Pancreas (tissue), 10 donors: ENCODE results near the gene DUSP1. TPM values are rescaled to one million over a fixed set of nuclear protein-coding genes. Genes with fewer than 3 reads are reported as not detected.
A peak's percentile ranks its signal among the peaks of the same experiment; 100 is the strongest.

ENCODE experiments used
- ATAC-seq, 4 donors: fragments of 200-7000 bp; cut with Tn5 transposase; one replicate each; pipeline versions ENCODE4 v1.8.0 to v1.9.1; 2020; ENCODE audit warnings: mild to moderate bottlenecking in 4 of 4, moderate library complexity in 4 of 4
- DNase-seq, 6 donors: peaks; one replicate each; pipeline ENCODE4 v3.0.0-alpha.2; 2020
- FAIRE-seq: peaks from 2 replicates; lab custom pipeline; 2012; peaks lifted over from hg19 to GRCh38; lab: Jason Lieb, UNC
- H3K27ac ChIP-seq, 4 donors: fragments of 200-600 bp; sonication (generic); 1 replicate in 3 of 4; 2 replicates in 1 of 4; pipeline versions ENCODE4 v1.5.0 to v1.8.0; 2020
- H3K27me3 ChIP-seq, 4 donors: fragments of 200-600 bp; one replicate each; pipeline ENCODE4 v1.8.0; 2021
- H3K36me3 ChIP-seq, 3 donors: fragments of 200-600 bp; sonication (generic) in 1 of 3; one replicate each; pipeline versions ENCODE4 v1.5.0 to v1.8.0; 2020 to 2021
- H3K4me1 ChIP-seq, 3 donors: fragments of 200-600 bp; one replicate each; pipeline ENCODE4 v1.8.0; 2021
- H3K4me3 ChIP-seq, 4 donors: fragments of 200-600 bp; sonication (generic) in 2 of 4; one replicate each; pipeline versions ENCODE4 v1.5.0 to v1.8.0; 2020 to 2021
- H3K9me3 ChIP-seq, 4 donors: fragments of 200-600 bp; one replicate each; pipeline ENCODE4 v1.8.0; 2021
- WGBS, 2 donors: extraction: QIAGEN DNeasy Blood & Tissue Kit; methylation state at CpG; one replicate each; pipeline ENCODE4 v1.1.7; 2013; 5-methylcytosine and 5-hydroxymethylcytosine counted together
- intact Hi-C, 3 donors: fragments of 100-400 bp; cut with DNase I; formaldehyde crosslinking; loops; one replicate each; pipeline versions ENCODE4 v1.11.1 to v1.14.2; 2022
- polyA plus RNA-seq, 2 donors: library from polyadenylated mRNA; stranded (reverse); fragments of 200-250 nt; gene quantifications; one replicate each; pipeline ENCODE4 v1.2.3, GENCODE V29; 2013
- total RNA-seq, 6 donors: library from RNA; stranded (reverse); fragmentation: NEBNext Ultra II Directional in 4 of 6; extraction: Animal tissue kit (Norgen Biotek cat#: 25700) in 4 of 6; gene quantifications; one replicate each; pipeline versions ENCODE4 v1.2.1 to v1.2.4, GENCODE V29; 2021 to 2023
- TF ChIP-seq, protein P1 (sequence below), 4 donors: fragments of 200-600 bp; sonication (generic) in 3 of 4; IDR thresholded peaks; one replicate each; pipeline versions ENCODE4 v1.5.0 to v1.8.0; 2021; ENCODE audit warnings: antibody characterized with exemption in 4 of 4
- donor health status: healthy with polysubstance abuse.
- donor health status: DM: no; HTN: no; CAD: no; lungs with moderate emphysema.
- donor health status: DM: no; HTN: no; CAD: no.
- donor health status: control.
- donor health status: control.
- donor health status: Bipolar disorder and iron deficiency.
- donor health status: DM: yes; HTN: yes; CAD: no.
- donor health status: DM: no; HTN: no; CAD: no.
- donor health status: DM: no; HTN: no; CAD: no.
- donor health status: DM: yes; HTN: yes; CAD: no.

The DUSP1 gene
- total and polyA plus RNA-seq, 8 donors, result 18.6 to 198 (median 55.5) TPM

DNA sequence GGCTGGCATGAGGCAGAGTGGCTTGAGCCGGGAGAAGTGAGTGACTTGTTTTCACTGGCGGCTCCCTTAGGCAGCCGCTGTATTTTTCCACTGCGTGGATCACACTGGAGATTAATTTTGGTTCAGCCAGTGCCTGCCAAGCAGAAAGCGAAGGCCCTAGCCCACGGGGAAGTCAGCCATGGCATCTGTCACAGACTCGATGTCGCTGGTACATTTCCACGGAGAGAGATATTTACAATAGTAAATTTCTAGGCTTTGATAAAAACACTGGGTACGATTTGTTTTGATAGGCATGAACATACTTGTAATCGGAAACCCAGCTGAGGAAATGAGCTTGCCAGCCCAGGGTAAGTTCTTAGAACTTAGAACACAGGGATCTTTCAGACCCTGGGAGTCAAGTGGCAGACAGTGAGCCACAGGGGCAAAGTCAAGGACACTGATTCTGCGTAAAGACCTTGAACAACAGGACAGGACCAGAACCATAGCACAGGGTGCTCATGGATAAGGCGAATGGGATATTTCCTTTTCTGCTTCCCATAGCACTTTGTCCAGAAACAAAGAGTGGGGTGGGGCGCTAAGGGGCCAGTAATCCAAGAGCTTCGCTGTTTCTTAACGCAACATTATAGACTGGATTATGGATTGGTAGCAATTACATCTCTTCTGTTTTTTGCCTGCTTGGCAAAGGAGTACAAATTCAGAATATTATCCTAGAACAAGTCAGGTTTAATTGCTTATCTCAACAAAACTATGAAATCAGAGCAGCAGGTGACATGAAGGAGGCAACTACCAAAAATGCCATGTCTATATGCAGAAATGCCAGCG, 4.5 kb downstream of the DUSP1 start:
- peak overlapping the region in 2 of 4 donors; percentile 64 to 100 for H3K4me3 ChIP-seq
- peaks cover 0 to 47% (median 28%) of the 10 kb centered on the region in 3 donors for H3K4me1 ChIP-seq
- TF ChIP-seq, protein P1, sequence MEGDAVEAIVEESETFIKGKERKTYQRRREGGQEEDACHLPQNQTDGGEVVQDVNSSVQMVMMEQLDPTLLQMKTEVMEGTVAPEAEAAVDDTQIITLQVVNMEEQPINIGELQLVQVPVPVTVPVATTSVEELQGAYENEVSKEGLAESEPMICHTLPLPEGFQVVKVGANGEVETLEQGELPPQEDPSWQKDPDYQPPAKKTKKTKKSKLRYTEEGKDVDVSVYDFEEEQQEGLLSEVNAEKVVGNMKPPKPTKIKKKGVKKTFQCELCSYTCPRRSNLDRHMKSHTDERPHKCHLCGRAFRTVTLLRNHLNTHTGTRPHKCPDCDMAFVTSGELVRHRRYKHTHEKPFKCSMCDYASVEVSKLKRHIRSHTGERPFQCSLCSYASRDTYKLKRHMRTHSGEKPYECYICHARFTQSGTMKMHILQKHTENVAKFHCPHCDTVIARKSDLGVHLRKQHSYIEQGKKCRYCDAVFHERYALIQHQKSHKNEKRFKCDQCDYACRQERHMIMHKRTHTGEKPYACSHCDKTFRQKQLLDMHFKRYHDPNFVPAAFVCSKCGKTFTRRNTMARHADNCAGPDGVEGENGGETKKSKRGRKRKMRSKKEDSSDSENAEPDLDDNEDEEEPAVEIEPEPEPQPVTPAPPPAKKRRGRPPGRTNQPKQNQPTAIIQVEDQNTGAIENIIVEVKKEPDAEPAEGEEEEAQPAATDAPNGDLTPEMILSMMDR (IDR thresholded peaks at IDR 0.05), result no peak
- no peak for FAIRE-seq
- 7 to 9% methylated on average over 17 of the region's 17 CpGs for WGBS, 2 donors
- H3K36me3 ChIP-seq, result peaks cover 0 to 30% (median 11%) of the 10 kb centered on the region in 3 donors
- H3K27ac ChIP-seq, result peak overlapping the region; percentile 96 to 100 (median 98)
- intact Hi-C loops, result no loop called here
- DNase-seq, result peak in 4 of 6 donors; percentile 68 to 80 (median 76)
- ATAC-seq, result peak; percentile 10 to 44 (median 30)
- H3K27me3 ChIP-seq, result no peaks in the 10 kb centered on the region
- H3K9me3 ChIP-seq, result no peaks in the 10 kb centered on the region

- WGBS, 2 donors, result 11% methylated on average over 4 of the region's 4 CpGs
- DNase-seq (peak in 1 of 6 donors; percentile 36), FAIRE-seq (no peak), ATAC-seq (peak in 3 of 4 donors; percentile 0 to 6 (median 1))
- Histone ChIP-seq H3K4me1 (peaks cover 0 to 47% (median 28%) of the 10 kb centered on the region in 3 donors), H3K27ac (peak overlapping the region; percentile 96 to 100 (median 98)), H3K4me3 (peak overlapping the region in 2 of 4 donors; percentile 64 to 100), H3K27me3 (no peaks in the 10 kb centered on the region), H3K36me3 (peaks cover 0 to 30% (median 11%) of the 10 kb centered on the region in 3 donors), H3K9me3 (no peaks in the 10 kb centered on the region)
- intact Hi-C loops, result no loop called here
- TF ChIP-seq, protein P1 (IDR thresholded peaks at IDR 0.05), result no peak
Observed at GRCh38 chr5:172765766-172766286, 5.2 kb downstream of the DUSP1 start.

GRCh38 chr5:172764861-172765765, 5.9 kb downstream of the DUSP1 start:
- peaks cover 0 to 47% (median 28%) of the 10 kb centered on the region in 3 donors for H3K4me1 ChIP-seq
- TF ChIP-seq, protein P1 (IDR thresholded peaks at IDR 0.05), result no peak
- H3K9me3 ChIP-seq, result no peaks in the 10 kb centered on the region
- H3K27me3 ChIP-seq, result no peaks in the 10 kb centered on the region
- intact Hi-C loops, result no loop called here
- peak; percentile 96 for FAIRE-seq
- peak; percentile 65 to 83 (median 76) for ATAC-seq
- H3K36me3 ChIP-seq, result peaks cover 0 to 28% (median 11%) of the 10 kb centered on the region in 3 donors
- DNase-seq, result peak; percentile 92 to 99 (median 96)
- peak overlapping the region; percentile 96 to 100 (median 98) for H3K27ac ChIP-seq
- WGBS, 2 donors, result 6 to 7% methylated on average over 24 of the region's 24 CpGs
- H3K4me3 ChIP-seq, result peak overlapping the region in 2 of 4 donors; percentile 38 to 100

DNA sequence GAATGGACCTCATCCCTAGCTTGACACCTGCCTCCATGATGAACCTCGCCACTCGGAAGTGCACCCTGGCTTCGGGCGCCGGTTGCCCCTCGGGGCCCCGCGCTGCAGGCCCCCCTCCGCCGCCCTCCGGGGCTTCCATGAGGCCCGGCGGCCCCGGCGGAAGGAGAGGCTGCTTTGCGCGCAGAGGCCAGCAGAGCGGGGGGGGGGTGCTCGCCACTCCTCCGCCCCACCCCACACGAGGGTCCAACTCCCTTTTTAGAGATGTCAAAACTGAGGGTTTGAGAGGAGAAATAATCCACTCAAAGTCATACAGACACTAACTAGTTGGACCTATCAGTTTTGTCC, 7.9 kb downstream of the DUSP1 start:
- FAIRE-seq, result no peak
- DNase-seq, result peak in 1 of 6 donors; percentile 29
- H3K4me1 ChIP-seq, result peaks cover 0 to 34% (median 23%) of the 10 kb centered on the region in 3 donors

More for the DNA sequence above, 7.9 kb downstream of the DUSP1 start:
- no peak overlapping the region for H3K27ac ChIP-seq
- 85 to 91% methylated on average over 17 to 21 of the region's 21 CpGs for WGBS, 2 donors
- H3K27me3 ChIP-seq, result no peaks in the 10 kb centered on the region
- no peaks in the 10 kb centered on the region for H3K9me3 ChIP-seq
- H3K36me3 ChIP-seq, result peaks cover 0 to 8% (median 3%) of the 10 kb centered on the region in 3 donors
- TF ChIP-seq, protein P1 (IDR thresholded peaks at IDR 0.05), result no peak
- H3K4me3 ChIP-seq, result no peak overlapping the region
- no peak for ATAC-seq
- intact Hi-C loops, result no loop called here
